HEK293 (cell line): Measurements from ENCODE around the gene PLXNA2.

ENCODE experiments used
- CTCF ChIA-PET: fragments of 350-600 bp; formaldehyde crosslinking; extraction: SDS; loops from one replicate; lab custom pipeline; 2021; ENCODE audit warnings: antibody characterized with exemption; lab: Yijun Ruan, JAX
- POLR2A ChIA-PET: fragments of 300-600 bp; formaldehyde crosslinking; extraction: SDS; loops from one replicate; lab custom pipeline; 2020; ENCODE audit warnings: antibody characterized with exemption, inconsistent platforms; lab: Yijun Ruan, JAX
- H3K27ac ChIP-seq: fragments of 200-500 bp; sonication (Bioruptor generic); 2 replicates; pipeline ENCODE4 v1.5.1; 2014; ENCODE audit warnings: low read depth, low read length, control low read depth, inconsistent platforms; ENCODE audit errors: extremely low read depth
- H3K36me3 ChIP-seq, 2 experiments: fragments of 200-500 bp in 1 of 2; sonication (Bioruptor generic) in 1 of 2; 1 replicate in 1 of 2; 2 replicates in 1 of 2; pipeline ENCODE4 v1.5.1; 2014 to 2017; ENCODE audit warnings: inconsistent platforms in 2 of 2, low read length in 2 of 2; ENCODE audit not compliant: control insufficient read depth in 2 of 2, insufficient read depth in 1 of 2
- H3K4me1 ChIP-seq: fragments of 200-500 bp; sonication (Bioruptor generic); 2 replicates; pipeline ENCODE4 v1.5.1; 2014; ENCODE audit warnings: mild to moderate bottlenecking, low read length, inconsistent platforms; ENCODE audit not compliant: control insufficient read depth, insufficient read depth
- H3K4me3 ChIP-seq: 2 replicates; pipeline ENCODE4 v1.5.1; 2011; ENCODE audit warnings: low read depth, mild to moderate bottlenecking, control low read depth, low read length, moderate library complexity
- H3K9me3 ChIP-seq: fragments of 200-500 bp; sonication (Bioruptor generic); 2 replicates; pipeline ENCODE4 v1.5.1; 2014; ENCODE audit warnings: low read depth, low read length, inconsistent platforms; ENCODE audit not compliant: control insufficient read depth, insufficient read depth
- KLF7 ChIP-seq: fragments of 450-650 bp; formaldehyde crosslinking; IDR thresholded peaks from 2 replicates; pipeline ENCODE4 v1.5.1; 2016; ENCODE audit warnings: missing biosample characterization, missing genetic modification characterization, borderline replicate concordance
- OSR2 ChIP-seq: fragments of 450-650 bp; formaldehyde crosslinking; IDR thresholded peaks from 2 replicates; pipeline ENCODE4 v1.5.1; 2016; ENCODE audit warnings: missing biosample characterization, missing genetic modification characterization
- WT1 ChIP-seq: fragments of 450-650 bp; formaldehyde crosslinking; IDR thresholded peaks from 2 replicates; pipeline ENCODE4 v1.5.1; 2016; ENCODE audit warnings: missing biosample characterization, missing genetic modification characterization
- YY2 ChIP-seq: fragments of 450-650 bp; formaldehyde crosslinking; IDR thresholded peaks from 2 replicates; pipeline ENCODE4 v1.5.1; 2016; ENCODE audit warnings: missing biosample characterization, missing genetic modification characterization
- ZBTB20 ChIP-seq: fragments of 450-650 bp; formaldehyde crosslinking; IDR thresholded peaks from 2 replicates; pipeline ENCODE4 v1.5.1; 2016; ENCODE audit warnings: missing biosample characterization, missing genetic modification characterization
- ZFP3 ChIP-seq: fragments of 450-650 bp; formaldehyde crosslinking; IDR thresholded peaks from 2 replicates; pipeline ENCODE4 v1.5.1; 2016; ENCODE audit warnings: low read depth, missing biosample characterization, missing genetic modification characterization
- ZFP69B ChIP-seq: fragments of 450-650 bp; formaldehyde crosslinking; IDR thresholded peaks from 2 replicates; pipeline ENCODE4 v1.5.1; 2016; ENCODE audit warnings: missing biosample characterization, missing genetic modification characterization
- ZIC2 ChIP-seq: fragments of 450-650 bp; formaldehyde crosslinking; IDR thresholded peaks from 2 replicates; pipeline ENCODE4 v1.5.1; 2016; ENCODE audit warnings: missing biosample characterization, missing genetic modification characterization
- ZNF174 ChIP-seq: fragments of 450-650 bp; formaldehyde crosslinking; IDR thresholded peaks from 2 replicates; pipeline ENCODE4 v1.5.0; 2017; ENCODE audit warnings: missing biosample characterization, mild to moderate bottlenecking, missing genetic modification characterization
- ZNF341 ChIP-seq: fragments of 450-650 bp; formaldehyde crosslinking; IDR thresholded peaks from 2 replicates; pipeline ENCODE4; 2016; ENCODE audit warnings: low read depth, missing biosample characterization, missing genetic modification characterization
- ZNF426 ChIP-seq: fragments of 450-650 bp; formaldehyde crosslinking; IDR thresholded peaks from 2 replicates; pipeline ENCODE4 v1.5.1; 2017; ENCODE audit warnings: missing biosample characterization, missing genetic modification characterization, mild to moderate bottlenecking, inconsistent platforms, moderate library complexity
- ZNF529 ChIP-seq: fragments of 450-650 bp; formaldehyde crosslinking; IDR thresholded peaks from 2 replicates; pipeline ENCODE4 v1.5.1; 2017; ENCODE audit warnings: missing genetic modification characterization, missing biosample characterization; ENCODE audit not compliant: insufficient replicate concordance
- ZNF571 ChIP-seq: fragments of 450-650 bp; formaldehyde crosslinking; IDR thresholded peaks from 2 replicates; pipeline ENCODE4 v1.5.0; 2017; ENCODE audit warnings: missing biosample characterization, missing genetic modification characterization
- TF ChIP-seq, protein P1 (sequence below): fragments of 450-650 bp; formaldehyde crosslinking; IDR thresholded peaks from 2 replicates; pipeline ENCODE4 v1.5.1; 2016; ENCODE audit warnings: missing biosample characterization, missing genetic modification characterization
- TF ChIP-seq, protein P2 (sequence below): fragments of 450-650 bp; formaldehyde crosslinking; IDR thresholded peaks from 2 replicates; pipeline ENCODE4 v1.5.1; 2016; ENCODE audit warnings: missing biosample characterization, missing genetic modification characterization
- TF ChIP-seq, protein P3 (sequence below): fragments of 450-650 bp; formaldehyde crosslinking; IDR thresholded peaks from 2 replicates; pipeline ENCODE4 v1.5.1; 2016; ENCODE audit warnings: missing biosample characterization, missing genetic modification characterization

PLXNA2 gene

DNA sequence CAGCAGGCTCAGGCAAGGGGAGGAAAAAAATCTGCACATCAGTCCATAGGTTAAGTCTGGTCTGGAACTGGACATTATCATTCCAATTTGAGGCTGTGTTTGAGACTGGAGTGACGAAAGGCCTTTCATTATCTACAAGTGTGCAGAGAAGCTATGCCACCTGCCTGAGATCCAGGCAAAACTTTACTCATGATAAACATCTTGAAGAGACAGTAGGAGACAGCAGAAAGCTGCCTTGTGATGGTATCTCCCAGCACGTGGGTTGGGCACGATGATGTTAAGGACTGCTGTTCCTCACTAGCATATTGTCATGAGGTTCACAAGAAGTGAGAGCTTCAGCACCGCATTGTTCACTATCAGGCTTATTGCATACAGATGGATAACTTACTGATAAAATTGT lies 126.4 kb downstream of the PLXNA2 start:
- H3K36me3 ChIP-seq, result no peaks in the 10 kb centered on the region
- H3K4me1 ChIP-seq, result no peaks in the 10 kb centered on the region
- CTCF ChIA-PET, result interaction anchor here (0.9 to 7.6 kb wide), 3 partner anchors 13 to 127 kb away, joined by 3 to 46 read pairs (median 5); no protein-coding TSS in a partner anchor
- TF ChIP-seq KLF7, result no peak
- TF ChIP-seq, protein P1, sequence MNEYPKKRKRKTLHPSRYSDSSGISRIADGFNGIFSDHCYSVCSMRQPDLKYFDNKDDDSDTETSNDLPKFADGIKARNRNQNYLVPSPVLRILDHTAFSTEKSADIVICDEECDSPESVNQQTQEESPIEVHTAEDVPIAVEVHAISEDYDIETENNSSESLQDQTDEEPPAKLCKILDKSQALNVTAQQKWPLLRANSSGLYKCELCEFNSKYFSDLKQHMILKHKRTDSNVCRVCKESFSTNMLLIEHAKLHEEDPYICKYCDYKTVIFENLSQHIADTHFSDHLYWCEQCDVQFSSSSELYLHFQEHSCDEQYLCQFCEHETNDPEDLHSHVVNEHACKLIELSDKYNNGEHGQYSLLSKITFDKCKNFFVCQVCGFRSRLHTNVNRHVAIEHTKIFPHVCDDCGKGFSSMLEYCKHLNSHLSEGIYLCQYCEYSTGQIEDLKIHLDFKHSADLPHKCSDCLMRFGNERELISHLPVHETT (tag by site-specific recombination), result no peak
- TF ChIP-seq, protein P2, sequence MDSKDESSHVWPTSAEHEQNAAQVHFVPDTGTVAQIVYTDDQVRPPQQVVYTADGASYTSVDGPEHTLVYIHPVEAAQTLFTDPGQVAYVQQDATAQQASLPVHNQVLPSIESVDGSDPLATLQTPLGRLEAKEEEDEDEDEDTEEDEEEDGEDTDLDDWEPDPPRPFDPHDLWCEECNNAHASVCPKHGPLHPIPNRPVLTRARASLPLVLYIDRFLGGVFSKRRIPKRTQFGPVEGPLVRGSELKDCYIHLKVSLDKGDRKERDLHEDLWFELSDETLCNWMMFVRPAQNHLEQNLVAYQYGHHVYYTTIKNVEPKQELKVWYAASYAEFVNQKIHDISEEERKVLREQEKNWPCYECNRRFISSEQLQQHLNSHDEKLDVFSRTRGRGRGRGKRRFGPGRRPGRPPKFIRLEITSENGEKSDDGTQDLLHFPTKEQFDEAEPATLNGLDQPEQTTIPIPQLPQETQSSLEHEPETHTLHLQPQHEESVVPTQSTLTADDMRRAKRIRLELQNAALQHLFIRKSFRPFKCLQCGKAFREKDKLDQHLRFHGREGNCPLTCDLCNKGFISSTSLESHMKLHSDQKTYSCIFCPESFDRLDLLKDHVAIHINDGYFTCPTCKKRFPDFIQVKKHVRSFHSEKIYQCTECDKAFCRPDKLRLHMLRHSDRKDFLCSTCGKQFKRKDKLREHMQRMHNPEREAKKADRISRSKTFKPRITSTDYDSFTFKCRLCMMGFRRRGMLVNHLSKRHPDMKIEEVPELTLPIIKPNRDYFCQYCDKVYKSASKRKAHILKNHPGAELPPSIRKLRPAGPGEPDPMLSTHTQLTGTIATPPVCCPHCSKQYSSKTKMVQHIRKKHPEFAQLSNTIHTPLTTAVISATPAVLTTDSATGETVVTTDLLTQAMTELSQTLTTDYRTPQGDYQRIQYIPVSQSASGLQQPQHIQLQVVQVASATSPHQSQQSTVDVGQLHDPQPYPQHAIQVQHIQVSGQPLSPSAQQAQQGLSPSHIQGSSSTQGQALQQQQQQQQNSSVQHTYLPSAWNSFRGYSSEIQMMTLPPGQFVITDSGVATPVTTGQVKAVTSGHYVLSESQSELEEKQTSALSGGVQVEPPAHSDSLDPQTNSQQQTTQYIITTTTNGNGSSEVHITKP (tag by site-specific recombination), result no peak
- TF ChIP-seq ZIC2 (tag by site-specific recombination), result no peak
- H3K9me3 ChIP-seq, result no peaks in the 10 kb centered on the region
- H3K27ac ChIP-seq, result no peak overlapping the region
- POLR2A ChIA-PET, result no interaction called here
- H3K4me3 ChIP-seq, result no peak overlapping the region

DNA sequence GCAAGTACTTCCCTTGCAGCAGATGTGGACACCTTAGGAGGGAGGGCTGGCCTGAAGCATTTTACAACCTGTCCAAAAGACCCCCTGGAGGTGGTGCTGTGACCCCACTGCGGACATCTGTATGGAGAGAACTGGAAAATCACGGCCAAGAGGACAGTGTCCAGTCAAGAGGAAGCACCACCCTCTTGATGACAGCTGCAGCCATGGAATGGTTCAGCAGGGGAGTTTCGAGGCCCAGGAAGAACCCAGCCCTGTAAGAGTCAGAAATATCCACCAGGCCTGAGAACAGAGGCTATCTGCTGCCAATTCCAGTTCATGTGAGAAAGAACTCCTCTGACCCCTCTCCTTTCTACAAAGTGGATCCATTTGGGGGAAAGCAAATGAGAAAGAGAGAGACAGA lies 126.8 kb downstream of the PLXNA2 start:
- POLR2A ChIA-PET, result interaction anchor here (0.9 kb wide), 1 partner anchor 127 kb away, joined by 3 read pairs; the partner anchor contains the start of gene PLXNA2
- Histone ChIP-seq H3K36me3 (no peaks in the 10 kb centered on the region), H3K4me3 (no peak overlapping the region), H3K4me1 (no peaks in the 10 kb centered on the region), H3K27ac (no peak overlapping the region), H3K9me3 (no peaks in the 10 kb centered on the region)
- TF ChIP-seq ZFP69B (tag by site-specific recombination) (no peak), ZNF426 (tag by site-specific recombination) (no peak), WT1 (tag by site-specific recombination) (no peak), ZFP3 (tag by site-specific recombination) (no peak), OSR2 (no peak), ZBTB20 (tag by site-specific recombination) (no peak), ZNF529 (tag by site-specific recombination) (no peak), YY2 (tag by site-specific recombination) (no peak), ZNF174 (tag by site-specific recombination) (no peak)
- TF ChIP-seq, protein P3, sequence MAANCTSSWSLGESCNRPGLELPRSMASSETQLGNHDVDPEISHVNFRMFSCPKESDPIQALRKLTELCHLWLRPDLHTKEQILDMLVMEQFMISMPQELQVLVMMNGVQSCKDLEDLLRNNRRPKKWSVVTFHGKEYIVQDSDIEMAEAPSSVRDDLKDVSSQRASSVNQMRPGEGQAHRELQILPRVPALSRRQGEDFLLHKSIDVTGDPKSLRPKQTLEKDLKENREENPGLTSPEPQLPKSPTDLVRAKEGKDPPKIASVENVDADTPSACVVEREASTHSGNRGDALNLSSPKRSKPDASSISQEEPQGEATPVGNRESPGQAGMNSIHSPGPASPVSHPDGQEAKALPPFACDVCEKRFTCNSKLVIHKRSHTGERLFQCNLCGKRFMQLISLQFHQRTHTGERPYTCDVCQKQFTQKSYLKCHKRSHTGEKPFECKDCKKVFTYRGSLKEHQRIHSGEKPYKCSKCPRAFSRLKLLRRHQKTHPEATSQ (tag by site-specific recombination), result no peak
- TF ChIP-seq, all 188 proteins: peak for 0
- CTCF ChIA-PET, result interaction anchor here (0.6 to 7.6 kb wide), 4 partner anchors 13 to 96 kb away, joined by 3 to 46 read pairs (median 4); no protein-coding TSS in a partner anchor

DNA sequence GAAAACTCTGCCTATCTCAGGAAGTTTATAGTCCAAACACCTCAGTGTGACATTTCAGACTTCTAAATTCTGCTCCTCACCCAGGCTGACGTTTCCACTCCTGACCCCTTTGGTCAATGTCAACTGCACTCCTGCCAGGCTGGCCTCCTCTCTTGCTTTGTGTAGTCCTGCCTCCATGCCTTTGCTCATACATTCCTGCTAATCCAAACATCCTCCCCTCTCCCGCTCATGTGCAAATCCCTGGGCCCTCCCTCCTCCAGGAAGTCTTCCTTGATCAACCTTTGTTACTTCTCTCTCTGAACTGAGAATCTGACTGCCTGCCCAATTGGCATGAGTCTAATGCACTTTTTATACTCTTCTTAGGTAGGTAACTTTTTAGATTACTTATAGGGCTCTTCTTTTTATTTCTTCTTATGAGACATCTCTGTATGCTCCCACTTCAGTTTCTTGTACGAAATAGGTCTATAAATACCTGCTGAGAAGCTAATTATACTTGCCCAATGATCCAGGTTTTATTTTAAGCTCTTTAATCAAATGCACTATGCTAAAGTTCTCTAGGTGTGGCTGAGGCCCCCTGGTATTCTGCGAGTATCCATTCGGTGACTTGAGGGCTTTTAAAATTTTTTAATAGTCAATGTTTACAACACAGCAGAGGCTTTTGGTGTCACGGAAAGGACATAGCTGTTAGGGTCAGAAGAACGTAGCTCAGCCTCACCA lies 128.1 kb downstream of the PLXNA2 start:
- Histone ChIP-seq H3K4me3 (no peak overlapping the region), H3K27ac (no peak overlapping the region), H3K4me1 (no peaks in the 10 kb centered on the region), H3K36me3 (no peaks in the 10 kb centered on the region), H3K9me3 (no peaks in the 10 kb centered on the region)
- CTCF ChIA-PET, result interaction anchor here (0.5 to 7.6 kb wide), 6 partner anchors 15 to 456 kb away, joined by 3 to 46 read pairs (median 3); no protein-coding TSS in a partner anchor
- TF ChIP-seq ZNF571 (tag by site-specific recombination), result no peak
- peak; percentile 60 for TF ChIP-seq ZNF341 (tag by site-specific recombination)
- POLR2A ChIA-PET, result interaction anchor here (0.9 kb wide), 1 partner anchor 128 kb away, joined by 3 read pairs; the partner anchor contains the start of gene PLXNA2
